ENCODE measurements around the gene PRKG1.

The PRKG1 gene

GRCh38 chr10:51168086-51168815, 94.0 kb downstream of the PRKG1 start:
- DNase-seq (ENCODE audit: low read depth), result no peak
- TF ChIP-seq CTCF (conservative IDR thresholded peaks at IDR 0.05; ENCODE audit: low read length), result no peak
- no peak overlapping the region for H3K4me3 ChIP-seq (ENCODE audit: low read length)

DNA sequence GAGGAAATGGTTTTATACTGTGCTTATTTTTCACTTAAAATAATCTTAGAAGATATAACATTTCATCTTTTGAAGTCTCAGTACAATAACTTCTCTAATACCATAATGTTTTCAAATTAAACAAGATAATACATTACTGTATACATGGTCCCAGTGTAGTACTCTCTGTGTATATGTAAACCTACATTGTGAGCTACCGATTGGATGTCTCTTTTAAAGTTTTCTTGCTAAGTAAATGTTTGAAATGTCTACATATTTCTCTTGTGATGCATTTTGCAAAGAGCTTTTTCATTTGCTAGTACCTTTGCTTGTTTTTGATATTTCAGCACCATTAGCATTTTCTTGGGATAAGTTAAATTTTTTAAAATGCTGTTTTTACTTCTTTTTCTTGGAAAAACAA, 94.8 kb downstream of the PRKG1 start:
- H3K4me3 ChIP-seq (ENCODE audit: low read length), result no peak overlapping the region
- no peak for TF ChIP-seq CTCF (conservative IDR thresholded peaks at IDR 0.05; ENCODE audit: low read length)
- DNase-seq (ENCODE audit: low read depth), result no peak

DNA sequence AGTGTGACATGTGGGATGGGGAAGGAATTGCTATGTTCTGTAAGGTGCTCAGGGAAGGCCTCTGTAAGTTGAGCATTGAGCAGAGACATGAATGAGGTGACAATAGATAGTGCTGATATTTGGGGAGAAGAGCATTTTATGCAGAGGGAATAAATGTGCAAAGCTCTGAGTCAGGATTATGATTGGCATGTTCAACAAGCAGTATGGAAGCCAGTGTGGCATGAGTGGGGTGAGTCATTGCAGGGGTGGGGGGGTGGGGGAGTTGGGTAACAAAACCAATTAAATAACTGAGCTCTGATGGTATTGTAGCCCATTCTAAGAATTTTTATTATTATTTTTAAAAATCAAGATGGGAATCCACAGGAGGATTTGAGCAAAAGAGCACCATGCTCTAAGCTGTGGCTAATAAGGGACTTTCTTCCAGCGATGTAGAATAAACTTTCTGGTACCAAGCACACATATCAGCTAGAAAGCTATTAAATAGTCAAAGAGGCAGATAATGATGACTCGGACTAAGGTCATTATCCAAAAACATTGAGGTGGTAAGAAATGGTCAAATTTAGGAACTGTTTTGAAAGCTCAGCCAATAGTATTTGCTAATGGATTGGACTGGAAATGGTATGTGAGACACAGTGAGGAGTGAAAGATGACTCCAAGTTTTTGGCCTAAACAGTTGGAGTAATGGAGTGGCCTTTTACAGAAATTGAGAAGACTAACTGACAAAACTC, 96.4 kb downstream of the PRKG1 start:
- no peak for TF ChIP-seq CTCF (conservative IDR thresholded peaks at IDR 0.05; ENCODE audit: low read length)
- DNase-seq (ENCODE audit: low read depth), result peak; percentile 20
- no peak overlapping the region for H3K4me3 ChIP-seq (ENCODE audit: low read length)

DNA sequence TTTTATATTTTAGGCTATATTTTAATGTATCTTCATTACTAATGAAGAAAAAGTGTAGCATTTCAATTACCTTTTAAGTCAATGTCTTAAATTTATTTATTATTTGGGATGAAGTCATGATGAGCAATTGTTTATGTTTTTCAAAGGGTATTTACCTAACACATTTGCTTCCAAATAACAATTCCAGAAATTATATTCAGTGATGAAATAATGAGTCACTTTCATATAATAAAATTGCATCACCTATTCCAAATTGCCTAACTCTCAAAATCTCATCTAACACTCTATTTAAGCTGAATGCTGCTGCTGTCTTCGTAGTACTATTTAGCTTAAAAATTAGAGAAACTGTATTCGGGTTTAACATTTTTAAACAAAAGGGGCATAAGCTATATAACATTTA, 97.7 kb downstream of the PRKG1 start:
- DNase-seq (ENCODE audit: low read depth), result peak; percentile 64
- H3K4me3 ChIP-seq (ENCODE audit: low read length), result no peak overlapping the region
- TF ChIP-seq CTCF (conservative IDR thresholded peaks at IDR 0.05; ENCODE audit: low read length), result no peak

- DNase-seq (ENCODE audit: low read depth), result peak; percentile 78
- no peak for TF ChIP-seq CTCF (conservative IDR thresholded peaks at IDR 0.05; ENCODE audit: low read length)
- H3K4me3 ChIP-seq (ENCODE audit: low read length), result no peak overlapping the region
Observed at GRCh38 chr10:51176976-51177695, 102.8 kb downstream of the PRKG1 start.

DNA sequence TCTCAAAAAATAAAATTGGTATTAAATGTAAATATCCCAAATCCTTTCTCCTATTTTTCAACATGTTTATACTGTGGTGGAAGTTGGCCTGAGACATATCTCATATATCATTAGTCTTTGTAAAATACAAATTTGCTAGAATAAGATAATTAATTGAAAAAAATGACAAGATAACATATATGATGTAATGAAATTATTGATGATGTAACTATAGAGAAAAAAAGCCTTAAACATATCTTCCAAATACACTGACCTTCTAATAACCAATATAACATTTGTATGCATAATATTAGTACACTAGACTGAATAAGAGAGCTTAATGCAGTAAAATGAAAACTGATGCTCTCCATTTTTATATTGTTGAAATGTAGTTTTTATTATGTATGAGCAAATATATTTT, 104.3 kb downstream of the PRKG1 start:
- H3K4me3 ChIP-seq (ENCODE audit: low read length), result no peak overlapping the region
- no peak for TF ChIP-seq CTCF (conservative IDR thresholded peaks at IDR 0.05; ENCODE audit: low read length)
- DNase-seq (ENCODE audit: low read depth), result no peak

Data from AG10803 (cell line).